HG03097 (cell line): ENCODE measurements around the gene OR5B2.
"Not testable (repeated sequence)": the region's sequence is repeated elsewhere in the genome, so short reads cannot be mapped to it uniquely, and the experiment has no call there.

Experiments
- ATAC-seq: cut with Tn5 transposase; IDR thresholded peaks from one replicate; pipeline ENCODE4 v1.9.1; 2021; ENCODE audit not compliant: unreplicated experiment, low FRiP score

OR5B2 gene

DNA sequence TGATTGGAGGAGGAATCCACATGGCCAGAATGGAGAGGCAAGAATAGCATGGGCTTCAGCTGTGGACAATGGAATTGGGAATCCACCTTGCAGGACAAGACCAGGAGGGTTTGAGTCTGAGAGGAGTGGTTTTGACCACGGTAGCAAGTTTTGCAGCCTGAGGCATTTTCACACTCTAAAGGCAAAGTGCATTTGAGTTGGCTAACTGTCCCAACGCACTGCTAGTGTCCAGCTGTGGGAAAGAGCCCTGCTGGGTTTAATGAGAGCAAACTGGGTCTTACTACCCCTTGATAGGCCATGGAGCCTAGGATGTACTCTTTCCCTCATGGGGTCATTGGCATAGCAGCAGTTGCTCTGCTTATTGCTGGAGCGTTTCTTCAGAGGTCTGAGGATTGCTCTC lies at the start of gene OR5B2:
OR5B2 (minus strand) TSS at position 101 of the 400 bp plus-strand sequence. CDS start 4,860 bp downstream, outside the sequence.
- ATAC-seq = no peak

GRCh38 chr11:58471892-58472291 lies 44.0 kb upstream of the OR5B2 start:
- ATAC-seq = no peak

- no peak for ATAC-seq
These were observed 38.4 kb upstream of the OR5B2 start for GRCh38 chr11:58466293-58466692.

- no peak for ATAC-seq
These were observed 37.8 kb upstream of the OR5B2 start for GRCh38 chr11:58465690-58466089.

GRCh38 chr11:58451585-58451984 lies 23.7 kb upstream of the OR5B2 start:
- no peak for ATAC-seq

DNA sequence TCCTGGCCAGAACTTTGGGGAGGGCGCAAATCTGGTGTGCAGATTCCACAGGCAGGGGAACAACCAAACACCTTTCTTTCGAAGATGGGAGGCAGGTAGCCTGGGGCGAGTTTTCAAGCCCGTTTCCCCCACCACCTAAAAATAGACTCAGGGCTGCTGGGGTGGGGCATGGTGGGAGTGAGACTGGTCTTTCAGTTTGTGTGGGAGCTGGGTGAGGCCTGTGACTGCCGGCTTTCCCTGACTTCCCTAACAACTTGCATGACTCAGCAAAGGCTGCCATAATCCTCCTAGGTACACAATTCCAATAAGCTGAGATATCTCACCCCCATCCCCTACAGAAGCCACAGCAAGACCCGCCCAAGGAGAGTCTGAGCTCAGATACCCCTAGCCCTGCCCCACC lies 18.4 kb upstream of the OR5B2 start:
- no peak for ATAC-seq

DNA sequence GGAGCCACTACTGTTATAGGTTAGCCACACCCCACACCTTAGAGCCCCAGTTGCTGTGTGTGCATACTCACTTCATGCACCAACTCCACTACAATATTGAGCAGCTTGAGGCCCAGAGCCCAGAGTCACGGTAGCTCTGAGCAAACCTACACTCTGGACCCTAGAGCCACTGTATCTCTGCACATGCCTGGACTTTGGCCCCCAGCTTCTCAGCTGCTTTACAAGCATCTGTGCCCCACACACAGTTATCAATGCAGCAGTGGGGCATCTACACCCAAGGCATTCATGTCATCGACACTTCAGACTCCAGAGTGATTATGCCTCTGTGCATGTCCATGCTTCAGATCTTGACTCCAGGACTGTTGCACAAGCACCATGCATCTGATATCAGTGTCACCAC lies 16.4 kb upstream of the OR5B2 start:
- ATAC-seq = no peak

- no peak for ATAC-seq
These were observed 14.2 kb upstream of the OR5B2 start, which contains the start of gene OR5B12 for GRCh38 chr11:58442136-58442535. TSS of gene OR5B12 (minus strand) at chr11:58442236. CDS start at chr11:58440151, 2,085 bp downstream.

DNA sequence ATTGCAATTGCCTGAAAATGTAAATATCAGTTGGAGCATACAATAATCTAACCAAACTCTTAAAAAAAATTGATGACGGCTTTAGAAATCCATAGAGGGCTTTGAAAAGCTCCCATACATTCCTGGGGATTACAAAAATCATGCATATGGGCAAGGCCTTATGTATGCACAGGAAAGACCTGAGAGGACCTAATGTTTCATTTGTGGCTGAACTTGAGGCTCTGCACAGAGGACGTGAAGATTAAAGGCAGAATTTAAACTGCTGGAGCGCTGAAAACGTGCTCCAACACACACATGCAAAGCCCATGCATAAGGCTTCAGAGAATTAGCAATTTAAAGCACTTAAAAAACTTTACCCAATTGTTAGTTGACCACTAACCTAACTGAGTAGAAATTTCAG lies 10.6 kb upstream of the OR5B2 start:
- ATAC-seq = no peak

DNA sequence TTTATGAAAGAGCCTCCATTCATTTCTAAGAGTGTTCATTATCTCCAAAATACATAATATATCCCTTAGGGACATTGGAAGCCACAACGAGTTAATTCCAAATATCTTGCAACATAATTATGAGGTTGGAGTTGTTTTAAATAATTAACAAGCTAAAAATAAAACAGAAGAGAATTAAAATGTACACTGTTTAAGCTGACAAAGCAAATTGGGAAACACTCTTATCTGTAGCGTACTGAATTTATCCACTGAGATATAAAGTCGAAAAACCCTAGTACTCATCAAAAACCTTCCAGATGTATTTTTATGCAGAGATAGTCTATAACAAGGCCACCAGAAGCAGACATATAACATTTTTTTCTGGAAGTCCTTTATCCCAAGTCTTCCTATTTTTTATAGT lies 6.3 kb upstream of the OR5B2 start:
- ATAC-seq = no peak

GRCh38 chr11:58433638-58434203 lies 5.8 kb upstream of the OR5B2 start:
- no peak for ATAC-seq

GRCh38 chr11:58429273-58429672 lies 1.4 kb upstream of the OR5B2 start:
- ATAC-seq = no peak

- ATAC-seq = no peak
These were observed 21.1 kb downstream of the OR5B2 start, which contains the start of gene OR5B3 for GRCh38 chr11:58406774-58407173. TSS of gene OR5B3 (minus strand) at chr11:58406874. CDS start at chr11:58403409, 3,465 bp downstream.

- not testable (repeated sequence) for ATAC-seq
These were observed 28.3 kb downstream of the OR5B2 start for GRCh38 chr11:58399622-58400021.

GRCh38 chr11:58395581-58395980 lies 32.3 kb downstream of the OR5B2 start:
- ATAC-seq = no peak

GRCh38 chr11:58394195-58394594 lies 33.7 kb downstream of the OR5B2 start:
- no peak for ATAC-seq

GRCh38 chr11:58392746-58393145 lies 35.2 kb downstream of the OR5B2 start:
- no peak for ATAC-seq

GRCh38 chr11:58391879-58392278 lies 36.0 kb downstream of the OR5B2 start:
- no peak for ATAC-seq

GRCh38 chr11:58390551-58391063 lies 37.3 kb downstream of the OR5B2 start:
- no peak for ATAC-seq
